H1 (cell line): ENCODE measurements around the gene FAM227B. TPM values are rescaled to one million over a fixed set of nuclear protein-coding genes. Genes with fewer than 3 reads are reported as not detected.

Experiments used
- EP300 ChIP-seq, 2 experiments: IDR thresholded peaks; 1 replicate in 1 of 2; 2 replicates in 1 of 2; pipeline ENCODE4 v1.6.1; 2011 to 2012; ENCODE audit warnings: low read depth in 2 of 2, low read length in 2 of 2, mild to moderate bottlenecking in 2 of 2, borderline replicate concordance in 1 of 2, inconsistent platforms in 1 of 2, moderate library complexity in 1 of 2
- NANOG ChIP-seq: IDR thresholded peaks from 2 replicates; pipeline ENCODE4 v1.6.1; 2011; ENCODE audit warnings: low read length, low read depth, mild to moderate bottlenecking, inconsistent platforms; ENCODE audit not compliant: insufficient read depth, poor library complexity, severe bottlenecking
- NRF1 ChIP-seq: IDR thresholded peaks from 2 replicates; pipeline ENCODE4 v1.6.1; 2011; ENCODE audit warnings: mild to moderate bottlenecking, low read depth, low read length, improper control_type of control experiment
- SIN3A ChIP-seq, 2 experiments: IDR thresholded peaks in 1 of 2; conservative IDR thresholded peaks in 1 of 2; 2 replicates each; pipeline ENCODE4 v1.6.1; 2011 to 2012; ENCODE audit warnings: low read length in 2 of 2, improper control_type of control experiment in 1 of 2, low read depth in 1 of 2, mild to moderate bottlenecking in 1 of 2
- SIRT6 ChIP-seq: IDR thresholded peaks from one replicate; pipeline ENCODE4 v1.7.1; 2012; ENCODE audit warnings: low read length, inconsistent platforms
- SP2 ChIP-seq: IDR thresholded peaks from 2 replicates; pipeline ENCODE4 v1.6.1; 2012; ENCODE audit warnings: mild to moderate bottlenecking, low read length, inconsistent platforms
- polyA plus RNA-seq, 7 experiments: library from polyadenylated mRNA; depleted of rRNA in 3 of 7; stranded (reverse) in 5 of 7; unstranded in 2 of 7; fragments of >200 nt in 5 of 7; fragments of 200-250 nt in 2 of 7; gene quantifications; 1 replicate in 5 of 7; 2 replicates in 1 of 7; 4 replicates in 1 of 7; pipeline versions ENCODE4 v1.2.1 to v1.2.3, GENCODE V29; 2011 to 2013; ENCODE audit warnings: missing spikeins in 2 of 7, mixed read lengths in 2 of 7
- total RNA-seq: library from RNA; stranded (reverse); fragmentation: NEBNext Ultra II Directional; extraction: Animal tissue kit (Norgen Biotek cat#: 25700); gene quantifications from 2 replicates; pipeline ENCODE4 v1.2.1, GENCODE V29; 2021

Gene FAM227B
- total and polyA plus RNA-seq, 2 of the 8 experiments (the other 6 are each of a cell fraction or from before 2014, with no cell fraction given): 4.0 to 6.5 TPM

DNA sequence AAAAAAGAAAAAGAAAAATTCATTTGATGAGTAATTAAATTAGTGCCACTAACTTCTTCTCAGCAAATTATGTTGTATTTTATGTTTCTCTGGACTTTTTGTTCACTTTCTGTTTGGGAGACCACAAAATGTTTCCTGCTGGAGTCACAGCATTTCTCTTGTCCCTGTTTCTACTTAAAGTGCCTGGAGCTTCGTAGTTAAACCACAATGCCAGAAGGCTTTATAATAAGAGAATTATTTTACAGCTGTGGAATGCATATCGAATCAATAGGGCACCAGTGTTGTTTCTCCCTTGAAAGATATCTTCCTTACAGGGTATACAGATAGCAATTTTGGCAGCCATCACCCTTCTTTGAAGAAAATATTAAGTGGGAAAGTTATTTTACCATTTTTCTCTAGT, 3.4 kb upstream of the FAM227B start (continued):
- TF ChIP-seq SIN3A (conservative IDR thresholded peaks at IDR 0.05 in 1 of 2, IDR thresholded peaks at IDR 0.05 in 1 of 2; ENCODE audit: low read depth in 1 of 2, low read length in 2 of 2) (no peak), NANOG (no peak), SP2 (no peak), EP300 (IDR thresholded peaks at IDR 0.05; ENCODE audit: borderline replicate concordance in 1 of 2, low read depth in 2 of 2, low read length in 2 of 2) (no peak), NRF1 (no peak), SIRT6 (no peak)
